OCI-LY1 (cell line): ENCODE data around the gene SNX8.

ENCODE experiments used
- CTCF ChIP-seq: fragments of 200-600 bp; sonication (generic), shearing (Covaris generic); IDR thresholded peaks from 2 replicates; pipeline ENCODE4 v1.5.1; 2017; ENCODE audit warnings: mild to moderate bottlenecking, antibody characterized with exemption, low read length, moderate library complexity, mixed read lengths
- EZH2 ChIP-seq: fragments of 200-600 bp; sonication (generic), shearing (Covaris generic); IDR thresholded peaks from 2 replicates; pipeline ENCODE4 v1.8.0; 2017; ENCODE audit warnings: borderline replicate concordance, mixed run types, mild to moderate bottlenecking, antibody characterized with exemption, low read length, moderate library complexity, mixed read lengths

GRCh38 chr7:2275101-2275500 lies 39.1 kb downstream of the SNX8 start:
- TF ChIP-seq CTCF, result no peak
- no peak for TF ChIP-seq EZH2
